IMR-90 (cell line): Measurements from ENCODE around the gene NOSTRIN.

Source experiments
- ELK1 ChIP-seq: fragments of 150-350 bp; IDR thresholded peaks from 2 replicates; pipeline ENCODE4 v1.6.1; 2016; ENCODE audit warnings: low read depth, mild to moderate bottlenecking, low read length, moderate library complexity, borderline replicate concordance
- TF ChIP-seq, protein P1 (sequence below): conservative IDR thresholded peaks from 2 replicates; pipeline ENCODE4 v1.5.1; 2012; ENCODE audit warnings: mild to moderate bottlenecking, low read depth, low read length, improper control_type of control experiment

DNA sequence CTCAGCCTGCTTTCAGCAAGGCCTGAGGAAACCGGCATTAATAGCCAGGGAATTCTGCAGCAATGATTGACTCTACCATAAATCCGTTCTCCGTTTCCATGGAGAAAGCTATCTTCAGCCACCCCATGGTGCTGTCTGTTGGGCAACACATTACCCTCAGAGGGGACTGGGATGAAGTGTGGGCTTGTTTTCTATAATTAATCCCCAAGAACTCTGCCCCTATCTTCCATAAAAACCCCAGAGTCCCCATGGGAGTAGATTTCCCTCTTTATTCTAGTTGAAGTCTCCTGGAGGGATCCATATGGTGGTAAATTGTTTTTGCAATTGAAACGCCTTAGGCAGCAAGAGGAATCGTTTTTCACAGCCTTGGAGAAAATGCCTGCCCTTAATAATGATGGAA, 107.9 kb downstream of the NOSTRIN start:
- TF ChIP-seq, protein P1, sequence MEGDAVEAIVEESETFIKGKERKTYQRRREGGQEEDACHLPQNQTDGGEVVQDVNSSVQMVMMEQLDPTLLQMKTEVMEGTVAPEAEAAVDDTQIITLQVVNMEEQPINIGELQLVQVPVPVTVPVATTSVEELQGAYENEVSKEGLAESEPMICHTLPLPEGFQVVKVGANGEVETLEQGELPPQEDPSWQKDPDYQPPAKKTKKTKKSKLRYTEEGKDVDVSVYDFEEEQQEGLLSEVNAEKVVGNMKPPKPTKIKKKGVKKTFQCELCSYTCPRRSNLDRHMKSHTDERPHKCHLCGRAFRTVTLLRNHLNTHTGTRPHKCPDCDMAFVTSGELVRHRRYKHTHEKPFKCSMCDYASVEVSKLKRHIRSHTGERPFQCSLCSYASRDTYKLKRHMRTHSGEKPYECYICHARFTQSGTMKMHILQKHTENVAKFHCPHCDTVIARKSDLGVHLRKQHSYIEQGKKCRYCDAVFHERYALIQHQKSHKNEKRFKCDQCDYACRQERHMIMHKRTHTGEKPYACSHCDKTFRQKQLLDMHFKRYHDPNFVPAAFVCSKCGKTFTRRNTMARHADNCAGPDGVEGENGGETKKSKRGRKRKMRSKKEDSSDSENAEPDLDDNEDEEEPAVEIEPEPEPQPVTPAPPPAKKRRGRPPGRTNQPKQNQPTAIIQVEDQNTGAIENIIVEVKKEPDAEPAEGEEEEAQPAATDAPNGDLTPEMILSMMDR = no peak
- TF ChIP-seq ELK1 = no peak
